Esophagus squamous epithelium (tissue), 4 donors: Measurements from ENCODE around the gene INHBC.

Source experiments
- CTCF ChIP-seq, 6 experiments: fragments of 450-650 bp in 4 of 6; fragments of 200-600 bp in 2 of 6; sonication (generic) in 2 of 6; IDR thresholded peaks; one replicate each; pipeline ENCODE4 v1.5.1; 2016 to 2019; ENCODE audit warnings: antibody characterized with exemption in 6 of 6, mild to moderate bottlenecking in 4 of 6, moderate library complexity in 4 of 6
- POLR2A ChIP-seq, 4 donors: fragments of 450-650 bp; IDR thresholded peaks; one replicate each; pipeline ENCODE4 v1.6.1; 2017; ENCODE audit warnings: antibody characterized with exemption in 4 of 4, mild to moderate bottlenecking in 4 of 4, moderate library complexity in 3 of 4

GRCh38 chr12:57467915-57468314, 33.3 kb downstream of the INHBC start:
- no peak for TF ChIP-seq POLR2A (IDR thresholded peaks at IDR 0.05)
- TF ChIP-seq CTCF (IDR thresholded peaks at IDR 0.05) = no peak
